A673 (cell line): Measurements from ENCODE around the gene LSM4. TPM values are rescaled to one million over a fixed set of nuclear protein-coding genes. Genes with fewer than 3 reads are reported as not detected.

Experiments
- BruUV-seq: library from RNA; stranded (reverse); fragments of 400-500 nt; replicated peaks from 2 replicates; lab custom pipeline; 2021; lab: Mats Ljungman, UMichigan
- CTCF ChIA-PET: fragments of 300-600 bp; sonication (Branson Sonifier 250); formaldehyde crosslinking; loops from one replicate; lab custom pipeline; 2022; ENCODE audit warnings: antibody characterized with exemption; lab: Charles Lee
- POLR2A ChIA-PET: fragments of 300-600 bp; sonication (Branson Sonifier 250); formaldehyde crosslinking; loops from one replicate; lab custom pipeline; 2022; ENCODE audit warnings: antibody characterized with exemption; ENCODE audit not compliant: low non-redundant PET; lab: Charles Lee
- DNase-seq: peaks from one replicate; pipeline ENCODE4 v3.0.0-alpha.2; 2015; ENCODE audit warnings: low spot score
- H3K27ac ChIP-seq: fragments of 200-600 bp; sonication (generic); 2 replicates; pipeline ENCODE4 v1.5.1; 2016; ENCODE audit warnings: mixed run types, low read depth, mild to moderate bottlenecking, mixed read lengths, antibody characterized with exemption, low read length; ENCODE audit not compliant: poor library complexity, severe bottlenecking
- H3K27me3 ChIP-seq: fragments of 200-600 bp; sonication (generic); replicated peaks from 2 replicates; pipeline ENCODE4 v1.6.1; 2017; ENCODE audit warnings: mixed run types, low read depth, mild to moderate bottlenecking, mixed read lengths, antibody characterized with exemption, low read length; ENCODE audit not compliant: insufficient read depth, poor library complexity
- H3K36me3 ChIP-seq: fragments of 200-600 bp; sonication (generic); 2 replicates; pipeline ENCODE4 v1.6.1; 2016; ENCODE audit warnings: mixed run types, mild to moderate bottlenecking, mixed read lengths, antibody characterized with exemption, low read length; ENCODE audit not compliant: insufficient read depth, poor library complexity, severe bottlenecking
- H3K4me1 ChIP-seq: fragments of 200-600 bp; sonication (generic); 2 replicates; pipeline ENCODE4 v1.6.1; 2017; ENCODE audit warnings: mixed run types, mild to moderate bottlenecking, mixed read lengths, antibody characterized with exemption, low read length; ENCODE audit not compliant: insufficient read depth, poor library complexity, severe bottlenecking
- H3K4me3 ChIP-seq: fragments of 200-600 bp; sonication (generic); 2 replicates; pipeline ENCODE4 v1.5.1; 2016; ENCODE audit warnings: low read depth, mixed run types, mild to moderate bottlenecking, mixed read lengths, low read length; ENCODE audit not compliant: poor library complexity, severe bottlenecking
- H3K9me3 ChIP-seq: fragments of 200-600 bp; sonication (generic); 2 replicates; pipeline ENCODE4 v1.6.1; 2016; ENCODE audit warnings: mixed run types, low read depth, mild to moderate bottlenecking, mixed read lengths, antibody characterized with exemption, low read length; ENCODE audit not compliant: poor library complexity, severe bottlenecking
- EZH2 ChIP-seq: fragments of 200-600 bp; sonication (generic); IDR thresholded peaks from 2 replicates; pipeline ENCODE4 v1.6.1; 2017; ENCODE audit warnings: borderline replicate concordance, low read depth, mild to moderate bottlenecking, mixed read lengths, antibody characterized with exemption, low read length; ENCODE audit not compliant: poor library complexity, severe bottlenecking
- intact Hi-C: fragments of 100-400 bp; cut with micrococcal nuclease; formaldehyde crosslinking; loops from one replicate; pipeline ENCODE4 v1.10.0; 2022; ENCODE audit not compliant: unreplicated experiment
- total RNA-seq: library from RNA; stranded (reverse); gene quantifications from 2 replicates; pipeline ENCODE4 v1.2.3, GENCODE V29; 2021
- TF ChIP-seq, protein P1 (sequence below): fragments of 300-800, 200-600 bp; sonication (generic); conservative IDR thresholded peaks from 2 replicates; pipeline ENCODE4 v1.5.1; 2017; ENCODE audit warnings: low read depth, mild to moderate bottlenecking, antibody characterized with exemption, low read length, moderate library complexity, mixed read lengths

The LSM4 gene
- total RNA-seq, 1 experiment from 2014 or later: 252 TPM

- Histone ChIP-seq H3K4me3 (no peak overlapping the region), H3K36me3 (no peaks in the 10 kb centered on the region), H3K4me1 (peaks cover 26% of the 10 kb centered on the region), H3K27me3 (no peaks in the 10 kb centered on the region), H3K27ac (no peak overlapping the region), H3K9me3 (no peaks in the 10 kb centered on the region)
- intact Hi-C loops: no loop called here
- TF ChIP-seq, protein P1, sequence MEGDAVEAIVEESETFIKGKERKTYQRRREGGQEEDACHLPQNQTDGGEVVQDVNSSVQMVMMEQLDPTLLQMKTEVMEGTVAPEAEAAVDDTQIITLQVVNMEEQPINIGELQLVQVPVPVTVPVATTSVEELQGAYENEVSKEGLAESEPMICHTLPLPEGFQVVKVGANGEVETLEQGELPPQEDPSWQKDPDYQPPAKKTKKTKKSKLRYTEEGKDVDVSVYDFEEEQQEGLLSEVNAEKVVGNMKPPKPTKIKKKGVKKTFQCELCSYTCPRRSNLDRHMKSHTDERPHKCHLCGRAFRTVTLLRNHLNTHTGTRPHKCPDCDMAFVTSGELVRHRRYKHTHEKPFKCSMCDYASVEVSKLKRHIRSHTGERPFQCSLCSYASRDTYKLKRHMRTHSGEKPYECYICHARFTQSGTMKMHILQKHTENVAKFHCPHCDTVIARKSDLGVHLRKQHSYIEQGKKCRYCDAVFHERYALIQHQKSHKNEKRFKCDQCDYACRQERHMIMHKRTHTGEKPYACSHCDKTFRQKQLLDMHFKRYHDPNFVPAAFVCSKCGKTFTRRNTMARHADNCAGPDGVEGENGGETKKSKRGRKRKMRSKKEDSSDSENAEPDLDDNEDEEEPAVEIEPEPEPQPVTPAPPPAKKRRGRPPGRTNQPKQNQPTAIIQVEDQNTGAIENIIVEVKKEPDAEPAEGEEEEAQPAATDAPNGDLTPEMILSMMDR: no peak
- TF ChIP-seq EZH2: no peak
- ChIA-PET CTCF (interaction anchor here (1.2 to 1.6 kb wide), 2 partner anchors 62 to 63 kb away, joined by 4 to 6 read pairs; no protein-coding TSS in a partner anchor), POLR2A (no interaction called here)
- no TSS peak for BruUV-seq
- no peak for DNase-seq
Observed at GRCh38 chr19:18342090-18342632, 19.3 kb upstream of the LSM4 start.

DNA sequence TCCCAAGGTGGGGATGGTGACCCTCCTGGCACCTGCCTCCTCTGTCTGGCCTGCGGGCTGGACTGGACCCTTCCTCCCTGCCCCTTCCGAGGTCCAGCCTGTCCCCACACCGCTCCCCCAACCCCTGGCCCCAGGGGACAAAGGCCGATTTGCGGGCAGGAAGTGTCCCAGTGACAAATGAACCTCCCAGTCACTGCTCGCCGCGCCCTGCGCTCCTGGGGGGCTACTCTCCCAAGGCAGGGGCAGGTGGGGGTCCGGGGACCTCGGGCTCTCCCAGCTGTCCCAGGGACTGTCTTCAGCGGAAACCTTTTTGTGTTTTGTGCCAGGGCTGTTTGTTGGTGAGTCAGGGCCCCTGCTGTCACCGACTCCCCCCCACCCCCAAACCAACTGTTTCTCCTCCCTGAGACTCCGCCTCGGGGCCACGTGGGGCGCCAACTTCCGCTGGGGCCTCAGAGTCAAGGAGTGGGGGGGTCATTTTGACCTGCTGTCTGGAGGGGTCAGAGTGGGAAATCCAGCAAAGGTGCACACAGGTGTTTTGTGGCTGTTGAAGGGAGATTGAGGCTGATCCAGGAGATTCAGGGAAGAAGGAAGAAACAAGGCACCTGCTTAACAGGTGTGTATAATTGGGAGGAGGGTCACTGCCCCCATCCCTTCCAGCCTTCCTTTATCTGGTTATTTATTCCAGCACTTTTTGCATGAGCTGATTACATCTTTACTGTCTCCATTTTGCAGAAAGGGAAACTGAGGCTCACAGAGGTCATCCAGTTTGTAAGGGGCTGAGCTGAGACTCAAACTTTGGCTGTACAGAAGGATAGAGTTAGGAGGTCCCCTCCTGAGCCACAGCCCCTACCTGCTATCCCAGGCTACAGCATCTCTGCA, 18.4 kb upstream of the LSM4 start:
- no peaks in the 10 kb centered on the region for H3K9me3 ChIP-seq
- H3K27me3 ChIP-seq: no peaks in the 10 kb centered on the region
- H3K36me3 ChIP-seq: no peaks in the 10 kb centered on the region
- no peak for TF ChIP-seq EZH2
- TF ChIP-seq, protein P1: no peak
- CTCF ChIA-PET: interaction anchor here (1.2 kb wide), 1 partner anchor 62 kb away, joined by 6 read pairs; no protein-coding TSS in a partner anchor
- peak overlapping the region; percentile 78 for H3K4me3 ChIP-seq
- POLR2A ChIA-PET: no interaction called here
- intact Hi-C loops: no loop called here
- no TSS peak for BruUV-seq
- H3K4me1 ChIP-seq: peaks cover 23% of the 10 kb centered on the region
- peak overlapping the region; percentile 48 for H3K27ac ChIP-seq
- peak; percentile 64 for DNase-seq

GRCh38 chr19:18340190-18340989, 17.5 kb upstream of the LSM4 start, which contains the start of gene PGPEP1:
PGPEP1 (plus strand) TSS chr19:18340598; CDS start chr19:18340682, 84 bp downstream.
- no TSS peak for BruUV-seq
- TF ChIP-seq EZH2: no peak
- TF ChIP-seq, protein P1: no peak
- ChIA-PET CTCF (interaction anchor here (1.0 kb wide), 1 partner anchor 61 kb away, joined by 9 read pairs; no protein-coding TSS in a partner anchor), POLR2A (interaction anchor here (0.6 kb wide), 1 partner anchor 60 kb away, joined by 4 read pairs; no protein-coding TSS in a partner anchor)
- Histone ChIP-seq H3K27me3 (no peaks in the 10 kb centered on the region), H3K9me3 (no peaks in the 10 kb centered on the region), H3K4me1 (peaks cover 20% of the 10 kb centered on the region), H3K4me3 (peak within 1 kb of the TSS; percentile 78), H3K27ac (peak within 1 kb of the TSS; percentile 48), H3K36me3 (no peaks in the 10 kb centered on the region)
- DNase-seq: peak; percentile 75
- intact Hi-C loops: no loop called here
